ENCODE results near the gene SDE2.
"Not testable (repeated sequence)": the region's sequence is repeated elsewhere in the genome, so short reads cannot be mapped to it uniquely, and the experiment has no call there.

SDE2 gene

DNA sequence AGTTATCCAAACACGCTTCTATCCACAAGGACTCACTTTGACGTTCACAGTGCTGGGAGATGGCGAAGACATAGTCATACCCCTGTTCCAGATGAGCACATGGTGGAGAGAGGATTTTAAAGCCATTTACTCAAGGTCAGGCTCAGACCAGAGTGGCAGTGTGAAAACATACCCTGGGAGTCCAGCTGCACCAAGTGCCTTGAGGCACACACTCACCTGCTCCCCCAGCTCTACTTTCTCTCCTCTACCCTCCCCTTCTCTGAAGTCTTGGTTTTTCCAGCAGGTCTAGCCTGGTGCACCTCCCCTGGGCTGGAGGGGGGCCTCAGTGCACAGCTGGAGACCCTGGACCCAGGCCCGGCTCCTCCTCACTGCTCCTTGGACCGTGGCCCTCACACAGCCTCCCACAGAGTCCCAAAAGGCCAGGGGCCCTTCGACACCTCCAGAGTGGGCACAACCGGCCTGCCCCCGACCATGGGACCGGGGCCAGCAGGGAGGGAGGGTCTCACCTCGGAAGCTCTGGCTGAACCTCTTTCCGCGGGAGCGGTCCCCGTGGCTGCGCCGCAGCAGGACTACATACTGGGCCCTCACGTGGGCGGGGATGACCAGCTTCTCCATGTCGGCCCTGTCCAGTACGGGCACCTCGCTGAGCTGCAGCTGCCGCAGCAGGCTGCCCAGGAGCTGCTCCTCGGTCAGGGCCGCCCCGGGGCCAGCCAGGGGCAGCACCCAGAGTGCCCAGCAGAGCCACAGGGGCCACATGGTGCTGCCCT is 58.6 kb downstream of the SDE2 start:
- DNase-seq: no peak

DNA sequence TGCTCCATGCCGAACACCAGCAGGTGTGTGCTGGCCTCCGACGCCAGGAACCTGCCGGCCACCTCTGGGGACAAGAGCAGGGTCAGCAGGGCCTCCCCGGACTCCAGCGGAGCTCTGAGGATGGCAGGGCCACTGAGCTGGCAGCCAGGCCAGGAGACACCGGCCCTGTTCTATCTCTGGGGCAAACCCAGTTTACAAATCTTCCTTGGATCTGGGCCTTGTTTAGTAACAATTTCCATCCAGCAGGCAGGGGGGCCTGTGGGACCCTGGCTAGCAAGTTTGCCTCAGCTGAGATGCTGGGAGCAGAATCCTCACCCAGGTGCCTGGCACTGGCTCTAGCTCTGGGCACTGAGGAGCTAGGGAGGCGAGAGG is 59.2 kb downstream of the SDE2 start:
- DNase-seq: not testable (repeated sequence)

- not testable (repeated sequence) for DNase-seq
These were observed 59.8 kb downstream of the SDE2 start for GRCh38 chr1:225939097-225939938.

GRCh38 chr1:225937048-225937968 is 61.8 kb downstream of the SDE2 start:
- no peak for DNase-seq

- DNase-seq: no peak
These were observed 62.6 kb downstream of the SDE2 start for GRCh38 chr1:225936523-225936922.

GRCh38 chr1:225936086-225936485 is 63.1 kb downstream of the SDE2 start:
- DNase-seq: not testable (repeated sequence)

- DNase-seq: no peak
These were observed 64.4 kb downstream of the SDE2 start for GRCh38 chr1:225934711-225935110.

DNA sequence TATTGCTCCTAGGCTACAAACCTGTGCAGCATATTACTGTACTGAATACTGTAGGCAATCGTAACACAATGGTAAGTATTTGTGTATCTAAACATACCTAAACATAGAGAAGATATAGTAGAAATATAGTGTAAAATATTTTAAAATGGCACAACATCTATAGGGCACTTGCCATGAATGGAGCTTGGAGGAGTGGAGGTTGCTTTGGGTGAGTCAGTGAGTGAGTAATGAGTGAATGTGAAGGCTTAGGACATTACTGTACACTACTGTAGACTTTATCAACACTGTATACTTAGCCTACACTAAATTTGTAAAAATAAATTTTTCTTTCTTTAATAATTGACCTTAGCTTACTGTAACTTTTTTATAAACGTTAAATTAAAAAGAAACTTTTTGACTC is 66.1 kb downstream of the SDE2 start:
- DNase-seq: no peak
